ENCODE data around the gene GNAQ. TPM values are rescaled to one million over a fixed set of nuclear protein-coding genes. Genes with fewer than 3 reads are reported as not detected.
"Not testable (repeated sequence)": the region's sequence is repeated elsewhere in the genome, so short reads cannot be mapped to it uniquely, and the experiment has no call there.

The GNAQ gene
- total RNA-seq, 2 experiments from 2014 or later: 15.3 to 18.2 TPM

DNA sequence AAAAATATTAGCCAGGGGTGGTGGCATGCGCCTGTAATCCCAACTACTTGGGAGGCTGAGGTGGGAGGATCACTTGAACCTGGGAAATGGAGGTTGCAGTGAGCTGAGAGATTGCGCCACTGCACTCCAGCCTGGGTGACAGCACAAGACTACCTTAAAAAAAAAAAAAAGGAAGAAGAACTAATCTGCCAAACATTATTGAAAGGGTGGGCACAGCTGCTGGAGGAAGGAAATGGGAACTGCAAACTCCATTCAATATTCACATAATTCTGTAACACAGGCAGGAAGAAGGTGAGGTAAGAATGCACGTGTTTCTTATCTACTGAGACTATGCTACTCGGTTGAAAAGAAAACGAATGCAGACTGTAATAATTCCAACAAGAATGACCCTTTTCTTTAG lies 262.4 kb downstream of the GNAQ start:
- ChIA-PET POLR2A (interaction anchor here (0.7 kb wide), 1 partner anchor 21 kb away, joined by 8 read pairs; no protein-coding TSS in a partner anchor), CTCF (no interaction called here)

DNA sequence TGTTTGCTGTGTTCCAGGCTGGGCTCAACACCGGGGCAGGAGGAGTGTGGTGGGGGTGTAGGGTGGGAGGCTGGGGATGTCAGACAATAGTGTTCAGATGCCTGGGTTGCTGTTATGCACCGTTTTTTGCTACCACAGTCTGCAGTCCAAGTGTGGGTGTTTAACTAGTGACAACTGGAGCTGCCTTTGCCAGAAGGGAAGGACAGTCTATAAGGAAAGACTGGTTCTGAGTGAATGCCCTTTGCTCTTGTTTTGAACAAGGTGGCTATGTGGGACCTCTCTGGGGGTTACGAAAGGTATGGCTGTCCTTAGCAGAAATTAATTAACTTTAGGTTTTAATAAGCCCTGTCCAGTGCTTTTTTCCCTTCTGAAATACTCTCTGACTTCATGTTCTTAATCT lies 265.0 kb downstream of the GNAQ start:
- CTCF ChIA-PET: no interaction called here

GRCh38 chr9:77765781-77766259 lies 265.8 kb downstream of the GNAQ start:
- ChIA-PET CTCF (no interaction called here), POLR2A (no interaction called here)

More for the DNA sequence above, 265.0 kb downstream of the GNAQ start:
- POLR2A ChIA-PET: no interaction called here

DNA sequence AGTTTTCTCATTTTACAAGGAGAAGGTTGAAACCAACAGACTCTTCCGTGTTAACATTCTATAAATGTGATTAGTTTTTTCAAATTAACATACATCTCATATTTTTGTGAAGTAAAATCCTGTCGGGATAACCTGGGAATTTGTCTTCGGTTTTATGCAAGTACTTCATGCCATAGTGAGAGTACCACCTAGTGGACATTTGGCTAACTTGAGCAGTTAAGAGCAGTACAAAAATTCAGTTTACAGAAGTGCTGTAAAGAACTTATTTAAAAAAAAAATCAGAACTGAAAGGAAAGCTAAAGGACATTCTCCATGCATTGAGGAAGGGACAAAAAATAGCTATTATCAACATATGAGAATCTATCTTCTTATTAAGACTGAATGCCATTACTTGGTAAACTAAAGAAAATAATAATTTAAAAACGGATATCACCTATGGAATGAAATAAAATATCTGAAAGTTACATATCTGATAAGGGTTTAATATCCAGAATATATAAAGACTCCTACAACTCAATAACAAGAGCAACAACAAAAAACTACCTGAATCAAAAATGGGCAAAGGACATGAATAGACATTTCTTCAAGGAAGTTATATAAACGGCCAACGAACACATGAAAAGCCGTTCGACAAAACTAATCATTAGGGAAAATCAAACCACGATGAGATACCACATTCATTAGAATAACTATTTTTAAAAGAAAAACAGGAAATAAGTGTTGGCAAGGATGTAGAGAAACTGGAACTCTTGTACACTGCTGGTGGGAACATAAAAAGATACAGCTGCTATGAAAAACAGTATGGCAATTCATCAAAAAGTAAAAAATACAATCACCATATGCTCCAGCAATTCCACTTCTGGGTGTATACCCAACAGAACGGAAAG lies 266.5 kb downstream of the GNAQ start:
- ChIA-PET POLR2A (no interaction called here), CTCF (no interaction called here)

- ChIA-PET POLR2A (no interaction called here), CTCF (interaction anchor here (1.1 kb wide), 1 partner anchor 307 kb away, joined by 3 read pairs; no protein-coding TSS in a partner anchor)
Observed at GRCh38 chr9:77763566-77763965, 268.0 kb downstream of the GNAQ start.

DNA sequence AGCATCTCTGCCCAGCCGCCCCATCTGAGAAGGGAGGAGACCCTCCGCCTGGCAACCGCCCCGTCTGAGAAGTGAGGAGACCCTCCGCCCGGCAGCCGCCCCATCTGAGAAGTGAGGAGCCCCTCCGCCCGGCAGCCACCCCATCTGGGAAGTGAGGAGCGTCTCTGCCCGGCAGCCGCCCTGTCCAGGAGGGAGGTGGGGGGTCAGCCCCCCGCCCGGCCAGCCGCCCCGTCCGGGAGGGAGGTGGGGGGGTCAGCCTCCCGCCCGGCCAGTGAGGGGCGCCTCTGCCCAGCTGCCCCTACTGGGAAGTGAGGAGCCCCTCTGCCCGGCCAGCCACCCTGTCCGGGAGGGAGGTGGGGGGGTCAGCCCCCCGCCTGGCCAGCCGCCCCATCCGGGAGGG lies 270.7 kb downstream of the GNAQ start:
- POLR2A ChIA-PET, CTCF ChIA-PET: not testable (repeated sequence)

- ChIA-PET POLR2A (no interaction called here), CTCF (no interaction called here)
Observed at GRCh38 chr9:77759391-77759790, 272.2 kb downstream of the GNAQ start.

DNA sequence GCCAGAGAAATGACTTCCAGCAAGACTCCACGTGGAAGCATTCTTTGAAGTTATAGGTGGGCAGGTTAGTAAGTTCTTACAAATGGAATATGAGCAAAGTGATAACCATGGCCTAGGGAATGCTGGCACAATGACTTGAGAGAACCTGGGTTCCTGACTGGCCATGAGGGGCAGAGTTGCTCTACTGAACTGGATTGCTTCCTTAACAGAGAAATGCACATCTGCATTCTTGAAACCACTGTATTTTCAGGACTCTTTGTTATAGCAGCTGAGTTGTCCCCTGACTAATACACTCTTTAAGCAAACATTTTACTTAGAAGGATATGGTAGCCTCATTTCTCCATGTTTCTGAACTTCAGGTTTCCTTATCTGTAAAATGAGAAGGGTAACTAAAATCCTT lies 275.2 kb downstream of the GNAQ start:
- CTCF ChIA-PET: interaction anchor here (0.5 kb wide), 1 partner anchor 515 kb away, joined by 3 read pairs; no protein-coding TSS in a partner anchor
- POLR2A ChIA-PET: no interaction called here

DNA sequence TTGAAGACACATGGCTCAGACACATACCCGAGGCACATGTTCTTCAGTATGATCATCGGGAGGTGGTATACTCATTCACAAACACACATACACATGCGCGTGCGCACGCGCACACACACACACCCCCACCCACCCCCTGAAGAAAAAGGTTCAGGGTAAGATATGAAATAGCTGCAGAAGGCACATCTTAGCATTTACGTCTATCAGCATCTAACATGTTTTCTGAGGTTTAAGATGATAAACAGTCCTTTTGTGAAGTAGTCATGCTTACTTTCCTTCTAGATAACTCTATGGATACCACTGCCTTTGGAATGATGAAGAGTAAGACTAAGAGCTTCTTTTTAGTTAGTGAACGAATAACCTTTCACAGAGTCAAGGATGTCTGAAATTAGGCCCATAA lies 278.4 kb downstream of the GNAQ start:
- CTCF ChIA-PET: no interaction called here
- POLR2A ChIA-PET: no interaction called here

GRCh38 chr9:77752554-77752953 lies 279.1 kb downstream of the GNAQ start:
- ChIA-PET POLR2A (no interaction called here), CTCF (interaction anchor here (1.5 to 2.5 kb wide), 2 partner anchors 296 to 319 kb away, joined by 7 to 9 read pairs; no protein-coding TSS in a partner anchor)

DNA sequence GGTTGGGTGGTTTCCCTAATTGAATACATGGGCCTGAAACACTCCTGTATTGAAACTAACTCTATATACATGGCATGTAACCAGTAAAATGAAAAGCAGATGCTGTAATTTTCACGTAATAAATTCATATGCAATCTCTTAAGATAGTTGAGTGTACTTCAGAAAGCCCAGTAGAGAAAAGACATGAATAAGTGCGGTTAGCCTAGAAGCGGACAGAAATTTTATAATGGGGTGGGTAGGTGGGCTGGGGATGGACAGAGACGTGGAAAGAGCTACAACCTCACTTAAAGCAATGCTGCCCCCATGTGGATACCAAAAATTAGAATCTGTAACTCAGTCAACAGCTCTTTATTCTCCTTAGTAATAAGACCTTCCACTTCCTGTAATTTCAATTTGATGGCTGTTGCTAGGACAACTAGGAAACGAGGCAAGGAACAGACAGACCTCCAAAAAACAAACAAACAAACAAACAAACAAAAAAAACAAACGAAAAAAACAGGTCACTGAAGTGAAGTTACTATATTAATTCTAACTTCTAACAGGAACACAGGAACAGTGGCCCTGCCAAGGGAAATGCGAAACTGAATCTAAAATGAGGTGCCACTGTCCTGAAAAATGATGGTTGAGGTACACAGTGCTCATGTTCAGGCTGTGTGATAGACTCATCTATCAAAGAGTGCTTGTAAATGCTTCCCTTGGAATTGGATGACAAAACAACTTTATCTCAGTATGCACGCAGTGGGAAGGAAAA lies 280.1 kb downstream of the GNAQ start:
- ChIA-PET CTCF (interaction anchor here (1.5 to 2.5 kb wide), 2 partner anchors 295 to 317 kb away, joined by 7 to 9 read pairs; no protein-coding TSS in a partner anchor), POLR2A (no interaction called here)

- CTCF ChIA-PET: interaction anchor here (1.5 to 2.5 kb wide), 2 partner anchors 294 to 317 kb away, joined by 7 to 9 read pairs; no protein-coding TSS in a partner anchor
- POLR2A ChIA-PET: no interaction called here
Observed at GRCh38 chr9:77750981-77751340, 280.6 kb downstream of the GNAQ start.

DNA sequence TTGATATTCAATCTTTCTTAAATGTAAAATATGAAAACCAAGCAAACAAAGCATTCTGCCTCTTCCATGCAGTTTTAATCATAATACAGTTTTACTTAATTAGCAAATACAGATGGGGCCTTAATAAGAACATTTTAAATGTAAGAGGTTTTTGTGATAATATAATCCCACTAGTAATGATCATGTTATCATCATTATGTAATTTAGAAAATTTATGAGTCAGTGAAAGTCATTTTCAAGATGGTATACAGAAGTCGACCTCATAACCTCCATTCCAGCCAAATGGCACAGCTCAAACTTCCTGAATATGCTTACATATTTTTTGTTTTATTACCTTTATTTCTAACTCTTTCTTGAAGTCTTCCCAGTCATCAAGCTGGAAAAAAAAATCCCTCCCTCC lies 281.3 kb downstream of the GNAQ start:
- CTCF ChIA-PET: interaction anchor here (2.5 kb wide), 1 partner anchor 316 kb away, joined by 9 read pairs; no protein-coding TSS in a partner anchor
- POLR2A ChIA-PET: no interaction called here

DNA sequence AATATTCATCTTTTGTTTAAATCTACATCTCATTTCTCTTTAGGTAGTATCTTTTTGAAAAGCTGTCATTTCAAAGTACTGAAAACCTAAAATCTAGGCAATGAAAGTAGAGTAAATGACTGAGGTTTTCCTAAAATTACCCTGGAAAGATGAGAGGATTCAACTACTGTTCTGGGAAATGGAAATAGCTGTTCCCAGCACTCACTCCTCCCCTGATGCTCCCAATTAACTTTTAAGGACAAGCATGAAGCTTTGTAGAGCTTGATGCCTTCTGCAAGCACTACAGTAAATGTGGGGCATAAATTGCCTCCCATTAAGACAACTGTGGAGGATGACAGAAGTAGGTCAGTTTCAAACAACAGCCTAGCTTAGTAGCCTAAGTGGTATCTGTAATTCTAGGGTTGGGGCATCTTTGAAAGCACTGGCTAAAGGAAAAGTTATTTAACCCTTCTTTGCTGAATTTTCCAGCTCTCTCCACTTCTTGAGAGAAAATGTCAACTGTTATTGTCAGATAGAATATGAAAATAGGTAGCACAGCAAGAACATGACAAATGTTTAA lies 283.3 kb downstream of the GNAQ start:
- ChIA-PET CTCF (interaction anchor here (1.7 kb wide), 1 partner anchor 103 kb away, joined by 3 read pairs; no protein-coding TSS in a partner anchor), POLR2A (interaction anchor here (0.5 to 1.1 kb wide), 2 partner anchors 21 to 30 kb away, joined by 3 to 8 read pairs; no protein-coding TSS in a partner anchor)

DNA sequence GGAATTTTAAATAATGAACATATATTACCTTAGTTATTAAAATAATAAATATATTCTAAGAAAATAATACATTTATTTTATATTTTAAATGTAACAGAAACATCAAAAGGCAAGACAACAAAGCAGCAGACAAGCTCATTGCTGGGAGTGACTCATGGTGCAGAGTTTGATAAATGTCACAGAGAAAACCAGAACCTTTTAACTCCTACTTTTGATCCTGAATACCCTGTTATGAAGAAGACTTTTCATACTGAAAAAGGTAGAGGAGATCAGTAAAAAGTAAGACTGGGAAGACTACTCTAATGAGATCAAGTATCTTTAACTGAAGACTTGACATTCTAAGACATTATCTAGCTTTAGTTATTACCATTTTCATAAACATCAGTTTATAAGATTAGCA lies 284.4 kb downstream of the GNAQ start:
- CTCF ChIA-PET: interaction anchor here (0.6 to 1.7 kb wide), 2 partner anchors 104 to 272 kb away, joined by 3 read pairs; no protein-coding TSS in a partner anchor

GRCh38 chr9:77744841-77745430 lies 286.7 kb downstream of the GNAQ start:
- POLR2A ChIA-PET: no interaction called here
- CTCF ChIA-PET: no interaction called here

More for the DNA sequence above, 284.4 kb downstream of the GNAQ start:
- POLR2A ChIA-PET: interaction anchor here (1.1 kb wide), 1 partner anchor 29 kb away, joined by 3 read pairs; no protein-coding TSS in a partner anchor

GRCh38 chr9:77743386-77743785 lies 288.2 kb downstream of the GNAQ start:
- CTCF ChIA-PET: no interaction called here
- POLR2A ChIA-PET: interaction anchor here (1.0 kb wide), 1 partner anchor 11 kb away, joined by 3 read pairs; no protein-coding TSS in a partner anchor

GRCh38 chr9:77738932-77739331 lies 292.7 kb downstream of the GNAQ start:
- POLR2A ChIA-PET: no interaction called here
- CTCF ChIA-PET: no interaction called here

GRCh38 chr9:77735494-77735893 lies 296.1 kb downstream of the GNAQ start:
- POLR2A ChIA-PET: no interaction called here

GRCh38 chr9:77731930-77732329 lies 299.7 kb downstream of the GNAQ start:
- POLR2A ChIA-PET: no interaction called here
- CTCF ChIA-PET: no interaction called here

More at GRCh38 chr9:77735494-77735893, 296.1 kb downstream of the GNAQ start:
- CTCF ChIA-PET: no interaction called here
